Mesendoderm (in vitro differentiated cells): ENCODE measurements around the gene TRAPPC2.

ENCODE experiments used
- DNase-seq: peaks from one replicate; pipeline ENCODE4 v3.0.0; 2013
- H2AK5ac ChIP-seq: 2 replicates; pipeline ENCODE4 v1.6.1; 2013; ENCODE audit warnings: low read length, inconsistent platforms
- H2BK120ac ChIP-seq: 2 replicates; pipeline ENCODE4 v1.6.1; 2013; ENCODE audit warnings: low read depth, mild to moderate bottlenecking, low read length, moderate library complexity, mixed read lengths
- H2BK15ac ChIP-seq: replicated peaks from 2 replicates; pipeline ENCODE4 v1.6.1; 2013; ENCODE audit warnings: low read depth, mild to moderate bottlenecking, moderate library complexity
- H2BK5ac ChIP-seq: 2 replicates; pipeline ENCODE4 v1.6.1; 2013; ENCODE audit warnings: low read length, inconsistent platforms
- H3K18ac ChIP-seq: 2 replicates; pipeline ENCODE4 v1.6.1; 2013; ENCODE audit warnings: mild to moderate bottlenecking, low read length, mixed read lengths
- H3K23ac ChIP-seq: one replicate; pipeline ENCODE4 v1.6.1; 2013; ENCODE audit warnings: low read length
- H3K27ac ChIP-seq: 2 replicates; pipeline ENCODE4 v1.5.1; 2013; ENCODE audit warnings: low read depth, mild to moderate bottlenecking, inconsistent platforms, low read length, moderate library complexity
- H3K27me3 ChIP-seq: 2 replicates; pipeline ENCODE4 v1.6.1; 2013; ENCODE audit warnings: low read length, control low read depth, mild to moderate bottlenecking, inconsistent platforms; ENCODE audit not compliant: insufficient read depth, poor library complexity
- H3K36me3 ChIP-seq: 2 replicates; pipeline ENCODE4 v1.6.1; 2013; ENCODE audit warnings: low read length, inconsistent platforms; ENCODE audit not compliant: control insufficient read depth, insufficient read depth
- H3K4ac ChIP-seq: one replicate; pipeline ENCODE4 v1.6.1; 2013; ENCODE audit warnings: low read depth, mild to moderate bottlenecking, low read length, moderate library complexity
- H3K4me1 ChIP-seq: 2 replicates; pipeline ENCODE4 v1.6.1; 2013; ENCODE audit warnings: low read depth, low read length, inconsistent platforms; ENCODE audit not compliant: control insufficient read depth
- H3K4me2 ChIP-seq: 2 replicates; pipeline ENCODE4 v1.6.1; 2013; ENCODE audit warnings: low read length
- H3K4me3 ChIP-seq: 2 replicates; pipeline ENCODE4 v1.5.1; 2013; ENCODE audit warnings: mild to moderate bottlenecking, low read length
- H3K56ac ChIP-seq: one replicate; pipeline ENCODE4 v1.6.1; 2013; ENCODE audit warnings: low read length
- H3K79me1 ChIP-seq: 2 replicates; pipeline ENCODE4 v1.6.1; 2013; ENCODE audit warnings: low read length, inconsistent platforms
- H3K79me2 ChIP-seq: 2 replicates; pipeline ENCODE4 v1.6.1; 2013; ENCODE audit warnings: mild to moderate bottlenecking, low read length; ENCODE audit not compliant: control insufficient read depth, insufficient read depth
- H3K9ac ChIP-seq: 2 replicates; pipeline ENCODE4 v1.6.1; 2013; ENCODE audit warnings: low read length, inconsistent platforms
- H4K5ac ChIP-seq: one replicate; pipeline ENCODE4 v1.6.1; 2013; ENCODE audit warnings: low read length
- H4K8ac ChIP-seq: one replicate; pipeline ENCODE4 v1.6.1; 2013; ENCODE audit warnings: low read depth, mild to moderate bottlenecking, control low read depth, low read length, moderate library complexity
- WGBS: extraction: QIAGEN DNeasy Blood & Tissue Kit; methylation state at CpG from one replicate; pipeline ENCODE4 v1.1.7; 2013; ENCODE audit warnings: low lambda C conversion rate, missing lambda C conversion rate; ENCODE audit not compliant: insufficient coverage; ENCODE audit errors: extremely low coverage; 5-methylcytosine and 5-hydroxymethylcytosine counted together

The TRAPPC2 gene

GRCh38 chrX:13774696-13775095, 40.3 kb upstream of the TRAPPC2 start:
- H3K9ac ChIP-seq = no peak overlapping the region

GRCh38 chrX:13770013-13770535, 35.7 kb upstream of the TRAPPC2 start:
- no peak overlapping the region for H3K27ac ChIP-seq
- H2AK5ac ChIP-seq = no peak overlapping the region
- H3K4me3 ChIP-seq = no peak overlapping the region
- no peak overlapping the region for H4K8ac ChIP-seq
- no peak overlapping the region for H3K9ac ChIP-seq
- no peaks in the 10 kb centered on the region for H3K36me3 ChIP-seq
- no peak overlapping the region for H3K4ac ChIP-seq
- no peak overlapping the region for H3K23ac ChIP-seq
- no peak overlapping the region for H2BK5ac ChIP-seq
- H3K79me1 ChIP-seq = no peaks in the 10 kb centered on the region
- no peak overlapping the region for H2BK15ac ChIP-seq
- no peaks in the 10 kb centered on the region for H3K4me1 ChIP-seq
- H4K5ac ChIP-seq = no peak overlapping the region
- no peak overlapping the region for H2BK120ac ChIP-seq
- no peaks in the 10 kb centered on the region for H3K27me3 ChIP-seq
- H3K79me2 ChIP-seq = no peaks in the 10 kb centered on the region
- H3K18ac ChIP-seq = no peak overlapping the region
- H3K56ac ChIP-seq = no peak overlapping the region
- no peak overlapping the region for H3K4me2 ChIP-seq
- no peak for DNase-seq
- no CpG with 5 or more reads among the region's 3 CpGs for WGBS

More at GRCh38 chrX:13774696-13775095, 40.3 kb upstream of the TRAPPC2 start:
- no peaks in the 10 kb centered on the region for H3K4me1 ChIP-seq
- H3K56ac ChIP-seq = no peak overlapping the region
- H2BK15ac ChIP-seq = no peak overlapping the region
- no peak overlapping the region for H3K27ac ChIP-seq
- no peak for DNase-seq
- no peaks in the 10 kb centered on the region for H3K79me2 ChIP-seq
- H2AK5ac ChIP-seq = no peak overlapping the region
- no peaks in the 10 kb centered on the region for H3K27me3 ChIP-seq
- no peak overlapping the region for H2BK120ac ChIP-seq
- no peaks in the 10 kb centered on the region for H3K36me3 ChIP-seq
- no peaks in the 10 kb centered on the region for H3K79me1 ChIP-seq
- no peak overlapping the region for H3K18ac ChIP-seq
- no peak overlapping the region for H4K5ac ChIP-seq
- WGBS = no CpG with 5 or more reads among the region's 2 CpGs
- no peak overlapping the region for H2BK5ac ChIP-seq
- no peak overlapping the region for H3K4ac ChIP-seq
- H3K4me3 ChIP-seq = no peak overlapping the region
- no peak overlapping the region for H4K8ac ChIP-seq
- no peak overlapping the region for H3K23ac ChIP-seq
- H3K4me2 ChIP-seq = no peak overlapping the region

- Histone ChIP-seq H3K18ac (no peak overlapping the region), H2AK5ac (no peak overlapping the region), H3K23ac (no peak overlapping the region), H3K9ac (no peak overlapping the region), H3K79me1 (no peaks in the 10 kb centered on the region), H3K56ac (no peak overlapping the region), H2BK15ac (no peak overlapping the region), H3K79me2 (no peaks in the 10 kb centered on the region), H3K4ac (no peak overlapping the region), H3K36me3 (no peaks in the 10 kb centered on the region), H2BK5ac (no peak overlapping the region), H4K8ac (no peak overlapping the region), H3K4me1 (no peaks in the 10 kb centered on the region), H3K4me2 (no peak overlapping the region), H2BK120ac (no peak overlapping the region), H3K27me3 (no peaks in the 10 kb centered on the region), H3K4me3 (no peak overlapping the region), H4K5ac (no peak overlapping the region), H3K27ac (no peak overlapping the region)
- no peak for DNase-seq
- no CpG with 5 or more reads among the region's 4 CpGs for WGBS
These were observed 34.5 kb upstream of the TRAPPC2 start for GRCh38 chrX:13768939-13769338.

GRCh38 chrX:13764765-13765164, 30.3 kb upstream of the TRAPPC2 start:
- Histone ChIP-seq H3K27me3 (no peaks in the 10 kb centered on the region), H3K4ac (no peak overlapping the region), H3K18ac (no peak overlapping the region), H4K5ac (no peak overlapping the region), H3K9ac (no peak overlapping the region), H3K36me3 (no peaks in the 10 kb centered on the region), H4K8ac (no peak overlapping the region), H3K4me2 (no peak overlapping the region), H2BK120ac (no peak overlapping the region), H3K27ac (no peak overlapping the region), H3K79me1 (no peaks in the 10 kb centered on the region), H3K4me3 (no peak overlapping the region), H2BK15ac (no peak overlapping the region), H3K4me1 (no peaks in the 10 kb centered on the region), H2AK5ac (no peak overlapping the region), H3K23ac (no peak overlapping the region), H2BK5ac (no peak overlapping the region), H3K79me2 (no peaks in the 10 kb centered on the region), H3K56ac (no peak overlapping the region)
- no CpG with 5 or more reads among the region's 6 CpGs for WGBS
- DNase-seq = peak; percentile 58

- no peaks in the 10 kb centered on the region for H3K79me1 ChIP-seq
- no peak overlapping the region for H3K4ac ChIP-seq
- no peaks in the 10 kb centered on the region for H3K79me2 ChIP-seq
- no peak overlapping the region for H3K56ac ChIP-seq
- no peak for DNase-seq
- no peak overlapping the region for H3K23ac ChIP-seq
- no peak overlapping the region for H3K4me2 ChIP-seq
- H3K9ac ChIP-seq = no peak overlapping the region
- no peak overlapping the region for H2BK15ac ChIP-seq
- no peak overlapping the region for H2BK120ac ChIP-seq
- H4K8ac ChIP-seq = no peak overlapping the region
- no peaks in the 10 kb centered on the region for H3K36me3 ChIP-seq
- no peak overlapping the region for H2BK5ac ChIP-seq
- H3K4me1 ChIP-seq = no peaks in the 10 kb centered on the region
- no peak overlapping the region for H4K5ac ChIP-seq
- H3K4me3 ChIP-seq = no peak overlapping the region
- no peak overlapping the region for H3K27ac ChIP-seq
- no CpG with 5 or more reads among the region's 7 CpGs for WGBS
- H3K27me3 ChIP-seq = no peaks in the 10 kb centered on the region
- H2AK5ac ChIP-seq = no peak overlapping the region
- no peak overlapping the region for H3K18ac ChIP-seq
These were observed 29.9 kb upstream of the TRAPPC2 start for GRCh38 chrX:13764281-13764680.

GRCh38 chrX:13763489-13763888, 29.1 kb upstream of the TRAPPC2 start:
- H3K27ac ChIP-seq = no peak overlapping the region

More at GRCh38 chrX:13763489-13763888, 29.1 kb upstream of the TRAPPC2 start:
- no CpG with 5 or more reads among the region's 8 CpGs for WGBS
- no peaks in the 10 kb centered on the region for H3K36me3 ChIP-seq
- H3K4me3 ChIP-seq = no peak overlapping the region
- no peak overlapping the region for H3K56ac ChIP-seq
- no peak overlapping the region for H3K4me2 ChIP-seq
- H3K4ac ChIP-seq = no peak overlapping the region
- H2BK15ac ChIP-seq = no peak overlapping the region
- H3K27me3 ChIP-seq = no peaks in the 10 kb centered on the region
- no peaks in the 10 kb centered on the region for H3K79me1 ChIP-seq
- DNase-seq = no peak
- no peak overlapping the region for H4K8ac ChIP-seq
- no peaks in the 10 kb centered on the region for H3K79me2 ChIP-seq
- no peak overlapping the region for H3K18ac ChIP-seq
- H2BK120ac ChIP-seq = no peak overlapping the region
- H2BK5ac ChIP-seq = no peak overlapping the region
- H2AK5ac ChIP-seq = no peak overlapping the region
- no peak overlapping the region for H4K5ac ChIP-seq
- no peak overlapping the region for H3K23ac ChIP-seq
- no peaks in the 10 kb centered on the region for H3K4me1 ChIP-seq
- H3K9ac ChIP-seq = no peak overlapping the region
